Glomerular endothelial cell (primary cell): Measurements from ENCODE around the gene FGF8. TPM values are rescaled to one million over a fixed set of nuclear protein-coding genes. Genes with fewer than 3 reads are reported as not detected.

Experiments
- DNase-seq: peaks from one replicate; pipeline ENCODE4 v3.0.0-alpha.2; 2011; ENCODE audit warnings: low read depth, low spot score; ENCODE audit errors: extremely low read depth
- total RNA-seq: library from RNA; depleted of rRNA; stranded (reverse); fragments of >200 nt; gene quantifications from 2 replicates; pipeline ENCODE4 v1.2.3, GENCODE V29; 2015

The FGF8 gene
- total RNA-seq, 1 donor from 2014 or later = not detected

DNA sequence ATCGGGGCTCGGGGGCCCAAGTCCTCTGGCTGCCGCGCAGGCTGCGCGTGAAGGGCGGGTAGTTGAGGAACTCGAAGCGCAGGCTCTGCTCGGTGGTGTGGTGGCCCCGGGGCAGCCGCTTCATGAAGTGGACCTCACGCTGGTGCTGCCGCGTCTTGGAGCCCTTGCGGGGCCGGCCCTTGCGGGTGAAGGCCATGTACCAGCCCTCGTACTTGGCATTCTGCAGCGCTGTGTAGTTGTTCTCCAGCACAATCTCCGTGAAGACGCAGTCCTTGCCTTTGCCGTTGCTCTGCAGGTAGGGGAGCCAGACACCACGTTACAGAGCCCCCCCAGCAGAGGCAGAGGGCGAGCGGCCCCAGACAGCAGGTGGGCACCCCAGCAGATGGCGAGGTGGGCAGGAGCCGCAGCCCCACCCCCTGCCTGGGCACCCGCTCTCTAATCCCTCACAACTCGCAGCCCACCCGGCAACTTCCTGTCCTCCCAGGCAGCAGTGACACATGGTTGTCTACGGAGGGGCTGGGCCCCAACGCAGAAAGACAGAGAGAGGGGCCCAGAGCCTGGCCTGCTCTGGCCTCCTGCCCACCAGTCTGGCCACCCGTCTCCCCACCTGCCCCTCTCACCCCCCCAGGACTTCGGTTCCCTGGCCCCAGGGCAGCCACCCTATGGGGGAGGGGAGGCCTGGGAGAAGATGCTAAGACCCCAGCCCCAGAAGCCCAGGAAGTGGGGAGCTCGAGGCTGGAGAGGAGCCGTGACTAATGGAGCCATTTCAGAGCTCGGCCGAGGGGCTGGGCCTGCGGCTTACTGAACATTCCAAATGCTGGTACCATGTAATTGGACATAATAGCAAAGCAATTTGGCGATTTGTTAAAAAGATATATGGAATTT is 5.3 kb downstream of the FGF8 start:
- no peak for DNase-seq

DNA sequence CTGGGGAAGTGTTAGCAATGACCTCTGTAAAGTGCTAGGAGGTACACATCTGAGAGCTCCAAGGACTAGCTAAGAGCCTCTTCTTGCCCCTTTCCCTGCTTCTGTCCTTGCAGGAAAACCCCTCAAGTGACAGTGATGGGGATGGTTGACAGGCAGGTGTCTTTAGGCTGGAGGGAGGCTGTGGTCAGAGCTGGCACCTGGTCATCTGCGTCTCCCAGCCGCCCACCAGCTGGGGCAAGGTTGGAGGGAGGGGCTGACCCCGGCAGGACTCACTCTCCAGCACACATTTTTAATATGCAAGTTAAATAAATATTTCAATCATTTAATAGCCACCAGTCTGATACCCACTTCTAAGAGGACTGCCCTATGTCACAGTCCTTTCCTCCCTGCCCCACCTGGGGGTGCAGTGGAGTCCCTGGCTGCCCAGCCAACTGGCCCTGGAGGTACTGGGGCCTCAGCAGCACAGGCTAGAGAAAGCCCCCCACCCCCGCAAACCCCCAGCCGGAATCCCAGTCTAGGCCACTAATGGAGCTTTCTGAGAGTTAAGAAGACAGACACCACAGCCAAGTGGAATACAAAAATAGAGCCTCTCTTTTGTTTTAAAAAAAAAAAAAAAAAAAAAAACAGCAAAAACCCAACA is 6.3 kb downstream of the FGF8 start:
- no peak for DNase-seq

GRCh38 chr10:101768791-101769170 is 7.1 kb downstream of the FGF8 start:
- DNase-seq = no peak

- DNase-seq = no peak
Measured at GRCh38 chr10:101767966-101768790, 7.7 kb downstream of the FGF8 start.

- DNase-seq = no peak
Measured at GRCh38 chr10:101767600-101767945, 8.3 kb downstream of the FGF8 start.

DNA sequence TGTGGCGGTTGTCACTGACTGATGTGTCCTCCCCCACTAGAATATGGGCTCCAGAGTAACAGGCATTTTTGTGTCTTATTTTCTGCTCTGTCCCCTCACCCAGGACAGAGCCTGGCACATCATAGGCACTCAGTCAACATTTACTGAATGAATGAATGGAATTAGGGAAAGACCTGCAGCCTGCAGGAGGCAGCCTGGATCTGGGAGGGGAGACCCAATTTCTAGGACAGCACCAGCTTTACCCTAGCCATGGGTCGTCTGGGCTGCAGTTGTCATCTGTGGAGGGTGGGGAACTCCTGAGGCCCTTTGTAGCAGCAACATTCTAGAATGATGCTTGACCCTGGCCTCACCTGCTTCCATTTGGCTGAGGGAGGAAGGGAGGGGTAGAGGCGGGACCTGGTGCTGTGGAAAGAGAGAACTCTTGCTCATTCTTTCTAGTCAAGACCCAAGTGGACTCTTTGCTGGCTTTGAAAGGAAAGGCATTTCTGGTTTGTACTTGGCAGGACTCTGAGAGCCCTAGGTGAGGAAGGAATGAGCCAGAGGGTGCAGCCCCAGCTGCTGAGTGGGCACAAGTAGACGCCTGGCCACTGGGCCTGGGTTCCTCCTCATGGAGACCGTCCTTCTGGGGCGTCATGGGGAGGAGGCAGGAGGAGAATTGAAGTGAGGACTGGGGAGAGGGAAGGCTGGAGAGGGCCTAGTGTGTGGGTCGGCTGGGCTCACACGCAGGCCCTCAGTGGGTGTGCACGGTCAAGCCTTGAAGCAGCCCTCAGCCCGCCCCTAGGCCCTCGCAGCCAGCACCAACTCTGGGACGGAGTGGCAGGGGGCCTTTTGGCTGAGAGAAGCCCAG is 8.9 kb downstream of the FGF8 start:
- no peak for DNase-seq

DNA sequence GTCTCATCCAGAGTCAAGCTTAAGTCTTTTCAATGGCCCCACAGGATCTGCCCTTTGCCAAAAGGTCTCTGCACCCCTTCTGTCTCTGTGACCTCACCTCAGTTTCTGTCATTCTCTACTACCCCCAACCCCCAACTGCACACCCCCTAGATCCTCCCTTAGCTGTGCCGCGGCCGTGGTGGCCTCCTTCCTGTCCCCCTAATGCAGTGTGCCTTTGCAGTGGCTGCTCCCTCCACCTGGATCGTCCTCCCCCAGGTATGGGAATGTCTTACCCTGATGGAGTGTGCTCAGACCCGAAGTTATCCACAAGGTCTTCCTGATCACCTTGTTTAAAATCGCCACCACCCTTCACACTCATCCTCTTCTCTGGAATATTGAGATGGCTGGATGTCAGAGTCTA is 9.6 kb downstream of the FGF8 start:
- no peak for DNase-seq

DNA sequence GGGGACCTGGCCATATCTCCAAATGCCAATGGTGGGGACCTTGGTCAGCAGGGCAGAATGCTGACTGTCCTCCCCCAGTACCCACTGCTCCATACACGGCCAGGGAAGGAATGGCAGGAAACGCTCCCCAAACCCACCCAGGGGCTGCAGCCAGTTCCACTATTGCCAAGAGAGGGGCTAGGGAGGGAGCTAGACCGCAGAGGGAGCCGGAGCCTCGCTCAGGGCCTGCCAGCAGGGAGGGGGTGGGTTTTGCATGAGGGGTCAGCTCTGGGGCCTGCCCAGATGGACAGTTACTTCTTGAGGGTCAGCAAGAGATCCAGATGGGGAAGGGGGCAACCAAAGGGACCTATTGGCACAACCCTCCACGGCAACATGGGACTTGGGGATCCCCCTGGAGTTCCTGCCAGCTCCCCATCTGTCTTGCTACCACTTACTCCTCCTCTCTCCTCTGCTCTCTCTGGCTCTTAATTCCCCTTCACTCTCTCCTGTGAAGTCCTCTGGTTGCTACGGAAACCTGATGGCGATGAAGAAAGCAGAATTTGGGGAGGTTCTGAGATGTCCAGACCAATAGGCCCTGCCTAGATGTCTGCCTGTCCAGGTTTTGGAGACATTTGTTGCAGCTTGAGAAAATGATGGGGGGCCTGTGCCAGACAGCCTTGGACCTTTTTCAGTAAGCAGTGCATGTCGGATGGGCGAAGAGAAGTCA is 12.6 kb downstream of the FGF8 start:
- DNase-seq = no peak

GRCh38 chr10:101762736-101763135 is 13.2 kb downstream of the FGF8 start:
- no peak for DNase-seq

DNA sequence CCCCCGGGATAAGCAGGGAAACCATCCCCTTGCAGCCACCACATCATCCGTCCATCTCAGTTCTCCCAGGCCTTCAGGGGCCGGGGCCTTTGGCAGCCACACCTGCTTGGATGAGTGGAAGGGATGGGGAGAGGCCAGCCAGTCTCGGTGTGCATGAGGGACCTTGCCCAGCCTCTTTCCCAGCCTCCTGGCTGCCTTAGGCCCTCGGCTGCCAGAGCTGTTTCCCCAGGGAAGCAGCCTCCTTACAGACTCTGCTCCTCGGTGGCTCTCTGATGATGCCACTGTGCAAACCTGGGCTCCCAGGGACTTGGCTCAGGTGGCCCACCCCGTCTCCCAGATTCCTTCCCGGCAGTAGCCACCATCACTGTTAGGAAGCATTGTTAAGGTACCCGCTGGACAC is 14.7 kb downstream of the FGF8 start:
- DNase-seq = no peak

GRCh38 chr10:101760510-101760909 is 15.4 kb downstream of the FGF8 start:
- no peak for DNase-seq

- DNase-seq = no peak
Measured at GRCh38 chr10:101759309-101760247, 16.3 kb downstream of the FGF8 start.

DNA sequence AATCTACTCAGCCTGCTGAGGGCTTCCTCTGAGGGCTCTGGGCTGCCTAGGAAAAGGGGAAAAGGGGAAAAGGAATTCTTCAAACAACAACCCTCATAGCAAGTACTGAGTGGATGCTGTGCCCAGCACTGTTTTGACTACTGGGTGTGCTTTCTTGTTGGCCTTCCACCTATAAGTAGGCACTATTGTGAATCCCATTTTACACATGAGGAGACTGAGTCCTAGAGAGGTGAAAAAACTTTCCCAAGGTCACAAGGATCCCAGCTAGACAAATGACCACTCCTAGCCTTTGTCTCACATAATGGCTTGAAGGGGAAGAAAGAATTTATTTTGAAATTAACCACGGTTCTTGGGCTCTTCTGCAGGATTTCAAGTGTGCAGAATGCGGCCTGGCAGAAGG is 17.1 kb downstream of the FGF8 start:
- no peak for DNase-seq

DNA sequence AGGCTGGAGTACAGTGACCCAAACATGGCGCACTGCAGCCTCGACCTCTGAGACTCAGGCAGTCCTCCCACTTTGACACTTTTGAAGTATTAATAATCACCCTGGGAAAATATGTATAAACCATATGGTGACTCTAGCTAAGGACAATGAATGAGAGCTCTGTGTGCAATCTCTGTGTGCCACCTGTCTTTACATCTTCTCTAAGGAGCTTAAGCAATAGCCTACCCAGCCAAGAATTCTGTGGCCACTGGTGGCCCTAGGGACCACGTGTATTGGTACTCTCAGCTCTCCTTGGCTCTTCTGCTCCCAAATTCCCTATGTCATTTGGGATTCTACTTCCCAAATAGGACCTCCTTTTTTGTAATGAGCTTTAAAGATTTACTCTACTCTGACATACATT is 23.7 kb downstream of the FGF8 start:
- DNase-seq = no peak

- DNase-seq = no peak
Measured at GRCh38 chr10:101749047-101750016, 26.6 kb downstream of the FGF8 start.

DNA sequence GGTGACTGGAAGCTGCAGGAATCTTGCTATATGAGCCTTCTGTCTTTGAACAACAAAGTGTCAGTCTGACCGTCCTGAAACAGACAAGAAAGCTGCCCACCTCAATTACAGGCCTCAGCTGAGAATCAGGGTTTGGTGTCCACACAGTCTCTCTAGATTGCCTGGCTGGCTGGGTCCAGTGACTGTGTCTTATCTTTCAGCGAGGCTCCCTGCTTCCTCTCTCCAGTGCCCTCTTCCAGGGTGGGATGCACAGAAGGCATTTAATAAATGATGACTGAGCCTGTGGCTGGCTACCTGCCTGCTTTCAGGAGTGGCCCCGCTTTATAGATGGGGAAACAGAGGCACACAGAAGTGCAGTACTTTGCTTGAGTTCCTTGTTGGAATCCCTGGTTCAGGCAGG is 27.4 kb downstream of the FGF8 start:
- no peak for DNase-seq

DNA sequence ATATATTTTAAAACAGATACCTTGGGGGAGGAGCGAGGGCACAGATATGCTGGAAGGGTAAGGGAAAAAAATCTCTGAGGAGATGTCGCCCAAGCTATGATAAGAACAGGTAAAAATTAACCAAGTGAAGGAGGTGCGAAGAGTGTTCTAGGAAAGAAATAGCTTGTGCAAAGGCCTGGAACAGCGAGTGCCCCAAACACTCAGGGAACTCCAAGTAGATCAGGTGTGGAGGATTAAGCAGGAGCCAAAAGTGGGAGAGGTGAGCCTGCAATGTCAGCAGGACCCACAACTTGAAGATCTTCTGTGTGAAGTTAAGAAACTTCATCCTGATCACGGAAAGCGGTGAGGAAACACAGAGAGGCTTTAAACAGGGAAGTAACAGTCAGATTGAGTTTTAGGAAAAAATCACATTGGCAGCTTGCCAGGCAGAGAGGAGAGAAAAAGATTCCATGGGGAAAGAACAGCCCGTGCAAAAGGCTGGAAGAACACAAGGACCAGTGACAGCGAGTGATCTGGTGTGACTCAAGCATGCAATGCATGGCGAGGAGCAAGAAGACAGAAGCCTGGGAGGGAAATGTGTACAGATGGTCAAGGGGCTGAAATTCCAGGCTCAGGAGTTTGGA is 30.7 kb downstream of the FGF8 start:
- DNase-seq = no peak
